ENCODE data around the gene BLM. TPM values are rescaled to one million over a fixed set of nuclear protein-coding genes. Genes with fewer than 3 reads are reported as not detected.

The BLM gene
- total RNA-seq, 1 experiment from 2014 or later: 41.3 TPM

DNA sequence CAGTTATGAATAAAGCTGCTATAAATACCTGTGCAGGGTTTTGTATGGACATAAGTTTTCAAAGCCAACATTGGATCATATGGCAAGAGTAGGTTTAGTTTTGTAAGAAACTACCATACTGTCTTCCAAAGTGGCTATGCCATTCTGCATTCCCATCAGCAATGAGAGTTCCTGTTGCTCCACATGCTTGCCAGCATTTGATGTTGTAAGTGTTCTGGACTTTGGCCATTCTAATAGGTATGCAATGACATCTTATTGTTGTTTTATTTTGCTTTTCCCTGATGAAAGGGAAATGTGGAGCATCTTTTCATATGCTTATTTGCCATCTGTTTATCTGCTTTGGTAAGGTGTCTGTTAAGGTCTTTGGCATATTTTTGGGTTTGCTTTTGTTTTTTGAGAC, 22.2 kb upstream of the BLM start:
- H3K27me3 Mint-ChIP-seq (ENCODE audit: low read depth): no peaks in the 10 kb centered on the region
- no peak overlapping the region for H2BK5ac ChIP-seq (ENCODE audit: insufficient read length, low read length)
- no peak overlapping the region for H3K9ac ChIP-seq (ENCODE audit: extremely low read depth, insufficient read length, low read length)
- H3K4me2 ChIP-seq (ENCODE audit: insufficient read depth, insufficient read length, low read length): no peak overlapping the region
- no peaks in the 10 kb centered on the region for H4K20me1 ChIP-seq (ENCODE audit: control insufficient read depth, insufficient read depth, insufficient read length)
- no peak overlapping the region for H3K14ac ChIP-seq (ENCODE audit: insufficient read depth, low read length)
- H2AK5ac ChIP-seq (ENCODE audit: insufficient read length, low read length): no peak overlapping the region
- TF ChIP-seq, protein P1, sequence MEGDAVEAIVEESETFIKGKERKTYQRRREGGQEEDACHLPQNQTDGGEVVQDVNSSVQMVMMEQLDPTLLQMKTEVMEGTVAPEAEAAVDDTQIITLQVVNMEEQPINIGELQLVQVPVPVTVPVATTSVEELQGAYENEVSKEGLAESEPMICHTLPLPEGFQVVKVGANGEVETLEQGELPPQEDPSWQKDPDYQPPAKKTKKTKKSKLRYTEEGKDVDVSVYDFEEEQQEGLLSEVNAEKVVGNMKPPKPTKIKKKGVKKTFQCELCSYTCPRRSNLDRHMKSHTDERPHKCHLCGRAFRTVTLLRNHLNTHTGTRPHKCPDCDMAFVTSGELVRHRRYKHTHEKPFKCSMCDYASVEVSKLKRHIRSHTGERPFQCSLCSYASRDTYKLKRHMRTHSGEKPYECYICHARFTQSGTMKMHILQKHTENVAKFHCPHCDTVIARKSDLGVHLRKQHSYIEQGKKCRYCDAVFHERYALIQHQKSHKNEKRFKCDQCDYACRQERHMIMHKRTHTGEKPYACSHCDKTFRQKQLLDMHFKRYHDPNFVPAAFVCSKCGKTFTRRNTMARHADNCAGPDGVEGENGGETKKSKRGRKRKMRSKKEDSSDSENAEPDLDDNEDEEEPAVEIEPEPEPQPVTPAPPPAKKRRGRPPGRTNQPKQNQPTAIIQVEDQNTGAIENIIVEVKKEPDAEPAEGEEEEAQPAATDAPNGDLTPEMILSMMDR (conservative IDR thresholded peaks at IDR 0.05): no peak
- H3K79me2 ChIP-seq (ENCODE audit: insufficient read depth, low read length): no peaks in the 10 kb centered on the region
- no peak overlapping the region for H2BK20ac ChIP-seq (ENCODE audit: low read depth, low read length, poor library complexity, severe bottlenecking)
- no peak overlapping the region for H3K4me3 Mint-ChIP-seq
- H3K9me3 Mint-ChIP-seq: no peaks in the 10 kb centered on the region
- H3K27me3 ChIP-seq (ENCODE audit: insufficient read depth, low read length): no peaks in the 10 kb centered on the region
- no peak overlapping the region for H3K27ac ChIP-seq (ENCODE audit: insufficient read length, low read depth, low read length)
- no peak overlapping the region for H4K5ac ChIP-seq (ENCODE audit: insufficient read length, low read depth, low read length)
- no peak overlapping the region for H3K23ac ChIP-seq (ENCODE audit: insufficient read length, low read depth, low read length)
- H2BK12ac ChIP-seq (ENCODE audit: insufficient read length, low read depth, low read length): no peak overlapping the region
- H3T11ph ChIP-seq (ENCODE audit: low read length): no peak overlapping the region
- H3K18ac ChIP-seq (ENCODE audit: insufficient read length, low read depth, low read length): no peak overlapping the region
- H3K23me2 ChIP-seq (ENCODE audit: insufficient read length, low read depth, low read length, poor library complexity, severe bottlenecking): no peaks in the 10 kb centered on the region
- no peaks in the 10 kb centered on the region for H3K9me3 ChIP-seq (ENCODE audit: control insufficient read depth, low read depth, low read length)
- H2BK15ac ChIP-seq (ENCODE audit: low read depth, low read length): no peak overlapping the region
- DNase-seq: no peak
- H3K4me1 ChIP-seq (ENCODE audit: insufficient read depth, low read length): no peaks in the 10 kb centered on the region
- H4K8ac ChIP-seq (replicated peaks; ENCODE audit: insufficient read length, low read depth, low read length): no peak overlapping the region
- H3K56ac ChIP-seq (ENCODE audit: insufficient read length, low read depth, low read length): no peak overlapping the region
- H4K91ac ChIP-seq (ENCODE audit: insufficient read length, low read depth, low read length): no peak overlapping the region
- no peak overlapping the region for H2BK120ac ChIP-seq (ENCODE audit: low read depth, low read length, poor library complexity, severe bottlenecking)
- H3K4me1 Mint-ChIP-seq: no peaks in the 10 kb centered on the region
- H3K4ac ChIP-seq (ENCODE audit: low read depth, low read length): no peak overlapping the region
- no peak overlapping the region for H3K27ac Mint-ChIP-seq
- H3K79me1 ChIP-seq (ENCODE audit: insufficient read depth, low read depth, low read length, poor library complexity, severe bottlenecking): no peaks in the 10 kb centered on the region
- no peak overlapping the region for H2AFZ ChIP-seq (ENCODE audit: low read length)
- no peaks in the 10 kb centered on the region for H3K36me3 Mint-ChIP-seq (ENCODE audit: insufficient read depth in 1 of 3, low read depth in 3 of 3)

Data from H9 (cell line).